MCF 10A (cell line): Measurements from ENCODE around the gene PRKN. TPM values are rescaled to one million over a fixed set of nuclear protein-coding genes. Genes with fewer than 3 reads are reported as not detected.

Source experiments
- BruUV-seq: library from RNA; stranded (reverse); fragments of 400-500 nt; replicated peaks from 2 replicates; lab custom pipeline; 2021; lab: Mats Ljungman, UMichigan
- CTCF ChIA-PET: fragments of 300-600 bp; sonication (Branson Sonifier 250); formaldehyde crosslinking; extraction: SDS; loops from one replicate; lab custom pipeline; 2021; ENCODE audit warnings: antibody characterized with exemption, inconsistent platforms; lab: Yijun Ruan, JAX
- POLR2A ChIA-PET: fragments of 300-600, 350-650 bp; sonication (Branson Sonifier 250); formaldehyde crosslinking; extraction: SDS; loops from one replicate; lab custom pipeline; 2020; ENCODE audit warnings: antibody characterized with exemption, inconsistent platforms; lab: Yijun Ruan, JAX
- DNase-seq: peaks from one replicate; pipeline ENCODE4 v3.0.0-alpha.2; 2018; ENCODE audit not compliant: unreplicated experiment
- H3K27ac Mint-ChIP-seq: one replicate; pipeline ENCODE4 v1.8.0; 2022; ENCODE audit warnings: mild to moderate bottlenecking, low read depth, mixed read lengths; ENCODE audit not compliant: unreplicated experiment
- H3K27me3 Mint-ChIP-seq: one replicate; pipeline ENCODE4 v1.8.0; 2022; ENCODE audit warnings: mixed read lengths; ENCODE audit not compliant: insufficient read depth, unreplicated experiment
- H3K36me3 Mint-ChIP-seq: one replicate; pipeline ENCODE4 v1.8.0; 2022; ENCODE audit warnings: mild to moderate bottlenecking, moderate library complexity, mixed read lengths; ENCODE audit not compliant: insufficient read depth, unreplicated experiment
- H3K4me1 Mint-ChIP-seq: one replicate; pipeline ENCODE4 v1.8.0; 2022; ENCODE audit warnings: mixed read lengths; ENCODE audit not compliant: insufficient read depth, unreplicated experiment
- H3K4me3 Mint-ChIP-seq: one replicate; pipeline ENCODE4 v1.8.0; 2022; ENCODE audit warnings: mild to moderate bottlenecking, moderate library complexity, mixed read lengths; ENCODE audit not compliant: unreplicated experiment
- H3K9me3 Mint-ChIP-seq: one replicate; pipeline ENCODE4 v1.8.0; 2022; ENCODE audit warnings: mixed read lengths; ENCODE audit not compliant: unreplicated experiment
- CTCF ChIP-seq: fragments of 200-600 bp; IDR thresholded peaks from one replicate; pipeline ENCODE4 v1.8.0; 2022; ENCODE audit warnings: antibody characterized with exemption, mild to moderate bottlenecking; ENCODE audit not compliant: unreplicated experiment
- intact Hi-C: fragments of 100-400 bp; cut with micrococcal nuclease; formaldehyde crosslinking; loops from 2 replicates; pipeline ENCODE4 v1.14.1; 2022
- total RNA-seq: library from RNA; stranded (reverse); gene quantifications from 2 replicates; pipeline ENCODE4 v1.2.3, GENCODE V29; 2022

The PRKN gene
- total RNA-seq, 1 experiment from 2014 or later = 2.5 TPM

- ChIA-PET CTCF (interaction anchor here (0.6 to 3.5 kb wide), 8 partner anchors 10 to 1352 kb away, joined by 3 to 33 read pairs (median 3); no protein-coding TSS in a partner anchor), POLR2A (interaction anchor here (0.5 to 4.8 kb wide), 16 partner anchors 11 to 1985 kb away, joined by 3 to 38 read pairs (median 4); no protein-coding TSS in a partner anchor)
- DNase-seq = no peak
- Mint-ChIP-seq H3K9me3 (peaks cover 10% of the 10 kb centered on the region), H3K36me3 (no peaks in the 10 kb centered on the region), H3K27ac (peak overlapping the region; percentile 73), H3K4me3 (peak overlapping the region; percentile 20), H3K27me3 (no peaks in the 10 kb centered on the region), H3K4me1 (peaks cover 17% of the 10 kb centered on the region)
- BruUV-seq = TSS peak; percentile 82
- intact Hi-C loops = loop anchor here (10.0 kb wide), 1 partner anchor 518 kb away; no protein-coding TSS in a partner anchor
- TF ChIP-seq CTCF = no peak
Measured at GRCh38 chr6:161407115-161407514, 1320.5 kb downstream of the PRKN start.

GRCh38 chr6:161406646-161407045, 1320.9 kb downstream of the PRKN start:
- intact Hi-C loops = loop anchor here (10.0 kb wide), 1 partner anchor 518 kb away; no protein-coding TSS in a partner anchor
- Mint-ChIP-seq H3K4me3 (peak overlapping the region; percentile 20), H3K9me3 (peaks cover 10% of the 10 kb centered on the region), H3K27ac (peak overlapping the region; percentile 73), H3K4me1 (peaks cover 17% of the 10 kb centered on the region), H3K36me3 (no peaks in the 10 kb centered on the region), H3K27me3 (no peaks in the 10 kb centered on the region)
- ChIA-PET POLR2A (interaction anchor here (0.5 to 4.8 kb wide), 16 partner anchors 11 to 1985 kb away, joined by 3 to 38 read pairs (median 4); no protein-coding TSS in a partner anchor), CTCF (interaction anchor here (0.6 to 3.5 kb wide), 8 partner anchors 9 to 330 kb away, joined by 3 to 33 read pairs (median 3); no protein-coding TSS in a partner anchor)
- no TSS peak for BruUV-seq
- no peak for TF ChIP-seq CTCF
- peak; percentile 97 for DNase-seq

- no peak overlapping the region for H3K27ac Mint-ChIP-seq
- intact Hi-C loops = loop anchor here (10.0 kb wide), 1 partner anchor 519 kb away; no protein-coding TSS in a partner anchor
- no peak for DNase-seq
- no peak for TF ChIP-seq CTCF
- BruUV-seq = no TSS peak
- ChIA-PET CTCF (interaction anchor here (3.3 to 3.5 kb wide), 2 partner anchors 11 to 13 kb away, joined by 19 to 33 read pairs; no protein-coding TSS in a partner anchor), POLR2A (interaction anchor here (0.7 to 4.8 kb wide), 3 partner anchors 10 to 415 kb away, joined by 3 to 38 read pairs (median 3); no protein-coding TSS in a partner anchor)
- peaks cover 10% of the 10 kb centered on the region for H3K9me3 Mint-ChIP-seq
- peaks cover 17% of the 10 kb centered on the region for H3K4me1 Mint-ChIP-seq
- no peak overlapping the region for H3K4me3 Mint-ChIP-seq
- H3K36me3 Mint-ChIP-seq = no peaks in the 10 kb centered on the region
- H3K27me3 Mint-ChIP-seq = no peaks in the 10 kb centered on the region
Measured at GRCh38 chr6:161405418-161405817, 1322.1 kb downstream of the PRKN start.

- H3K27ac Mint-ChIP-seq = no peak overlapping the region
- peaks cover 10% of the 10 kb centered on the region for H3K9me3 Mint-ChIP-seq
- H3K4me1 Mint-ChIP-seq = peaks cover 17% of the 10 kb centered on the region
- ChIA-PET CTCF (interaction anchor here (0.5 to 3.3 kb wide), 3 partner anchors 9 to 1535 kb away, joined by 3 to 11 read pairs (median 4); no protein-coding TSS in a partner anchor), POLR2A (interaction anchor here (1.0 to 4.8 kb wide), 2 partner anchors 8 to 31 kb away, joined by 3 to 38 read pairs; no protein-coding TSS in a partner anchor)
- no peak for TF ChIP-seq CTCF
- intact Hi-C loops = loop anchor here (10.0 kb wide), 1 partner anchor 521 kb away; no protein-coding TSS in a partner anchor
- DNase-seq = no peak
- no peaks in the 10 kb centered on the region for H3K27me3 Mint-ChIP-seq
- H3K4me3 Mint-ChIP-seq = no peak overlapping the region
- no peaks in the 10 kb centered on the region for H3K36me3 Mint-ChIP-seq
- no TSS peak for BruUV-seq
Measured at GRCh38 chr6:161403717-161404116, 1323.8 kb downstream of the PRKN start.
